Thoracic aorta (tissue), 2 donors: ENCODE measurements around the gene SORCS1. TPM values are rescaled to one million over a fixed set of nuclear protein-coding genes. Genes with fewer than 3 reads are reported as not detected.

Experiments used
- ATAC-seq: fragments of 150-250 bp; one replicate; pipeline ENCODE4 v1.8.0; 2017; ENCODE audit warnings: low read depth; ENCODE audit not compliant: insufficient number of reproducible peaks, low FRiP score
- DNase-seq: peaks from one replicate; pipeline ENCODE4 v3.0.0-alpha.2; 2020; ENCODE audit warnings: low spot score
- H3K27ac ChIP-seq, 2 donors: fragments of 200-600 bp; sonication (generic); 1 replicate in 1 of 2; 2 replicates in 1 of 2; pipeline ENCODE4 v1.5.1; 2016; ENCODE audit warnings: mild to moderate bottlenecking in 2 of 2, moderate library complexity in 2 of 2
- H3K27me3 ChIP-seq: fragments of 200-600 bp; sonication (generic); replicated peaks from 2 replicates; pipeline ENCODE4 v1.6.0; 2016; ENCODE audit warnings: mild to moderate bottlenecking; ENCODE audit not compliant: insufficient read depth
- H3K36me3 ChIP-seq: fragments of 200-600 bp; sonication (generic); one replicate; pipeline ENCODE4 v1.5.1; 2016
- H3K4me1 ChIP-seq, 2 donors: fragments of 200-600 bp; sonication (generic); 1 replicate in 1 of 2; 2 replicates in 1 of 2; pipeline versions ENCODE4 v1.5.1 to v1.6.0; 2016; ENCODE audit warnings: low read depth in 2 of 2, mild to moderate bottlenecking in 1 of 2; ENCODE audit not compliant: control insufficient read depth in 1 of 2
- H3K4me3 ChIP-seq: fragments of 200-600 bp; sonication (generic); 2 replicates; pipeline ENCODE4 v1.5.1; 2016; ENCODE audit warnings: mild to moderate bottlenecking
- H3K9me3 ChIP-seq: fragments of 200-600 bp; sonication (generic); 2 replicates; pipeline ENCODE4 v1.5.1; 2016
- CTCF ChIP-seq: fragments of 200-600 bp; sonication (generic); IDR thresholded peaks from one replicate; pipeline ENCODE4 v1.5.1; 2019; ENCODE audit warnings: antibody characterized with exemption
- total RNA-seq, 2 donors: library from RNA; depleted of rRNA; stranded (reverse); fragments of >200 nt; gene quantifications; one replicate each; pipeline versions ENCODE4 v1.1.0 to v1.2.3, GENCODE V29; 2016

The SORCS1 gene
- total RNA-seq, 2 donors from 2014 or later: 0.27 to 1.1 TPM

GRCh38 chr10:106660550-106660949, 504.0 kb downstream of the SORCS1 start:
- Histone ChIP-seq H3K4me3 (no peak overlapping the region), H3K9me3 (no peaks in the 10 kb centered on the region), H3K36me3 (no peaks in the 10 kb centered on the region), H3K4me1 (no peaks in the 10 kb centered on the region), H3K27me3 (no peaks in the 10 kb centered on the region), H3K27ac (no peak overlapping the region)
- ATAC-seq (no peak), DNase-seq (no peak)
- no peak for TF ChIP-seq CTCF

GRCh38 chr10:106655636-106656035, 508.9 kb downstream of the SORCS1 start:
- no peaks in the 10 kb centered on the region for H3K27me3 ChIP-seq
- H3K27ac ChIP-seq: no peak overlapping the region
- TF ChIP-seq CTCF: no peak
- H3K36me3 ChIP-seq: no peaks in the 10 kb centered on the region
- DNase-seq (no peak), ATAC-seq (no peak)
- H3K4me1 ChIP-seq: no peaks in the 10 kb centered on the region
- no peak overlapping the region for H3K4me3 ChIP-seq
- H3K9me3 ChIP-seq: no peaks in the 10 kb centered on the region

GRCh38 chr10:106655165-106655564, 509.3 kb downstream of the SORCS1 start:
- ATAC-seq: no peak
- TF ChIP-seq CTCF: no peak
- H3K27me3 ChIP-seq: no peaks in the 10 kb centered on the region

GRCh38 chr10:106652279-106652678, 512.2 kb downstream of the SORCS1 start:
- no peak for DNase-seq
- Histone ChIP-seq H3K4me1 (no peaks in the 10 kb centered on the region), H3K36me3 (no peaks in the 10 kb centered on the region), H3K4me3 (no peak overlapping the region), H3K27ac (no peak overlapping the region), H3K9me3 (no peaks in the 10 kb centered on the region), H3K27me3 (no peaks in the 10 kb centered on the region)
- no peak for ATAC-seq
- no peak for TF ChIP-seq CTCF

More at GRCh38 chr10:106655165-106655564, 509.3 kb downstream of the SORCS1 start:
- Histone ChIP-seq H3K9me3 (no peaks in the 10 kb centered on the region), H3K36me3 (no peaks in the 10 kb centered on the region), H3K4me3 (no peak overlapping the region), H3K27ac (no peak overlapping the region), H3K4me1 (no peaks in the 10 kb centered on the region)
- DNase-seq: no peak

GRCh38 chr10:106648534-106649481, 515.7 kb downstream of the SORCS1 start:
- no peak for TF ChIP-seq CTCF
- H3K36me3 ChIP-seq: no peaks in the 10 kb centered on the region
- ATAC-seq: no peak

More at GRCh38 chr10:106648534-106649481, 515.7 kb downstream of the SORCS1 start:
- Histone ChIP-seq H3K4me3 (no peak overlapping the region), H3K4me1 (no peaks in the 10 kb centered on the region), H3K27ac (no peak overlapping the region), H3K9me3 (no peaks in the 10 kb centered on the region), H3K27me3 (no peaks in the 10 kb centered on the region)
- DNase-seq: no peak
